ENCODE results near the gene HSPG2. TPM values are rescaled to one million over a fixed set of nuclear protein-coding genes. Genes with fewer than 3 reads are reported as not detected.
A peak's percentile ranks its signal among the peaks of the same experiment; 100 is the strongest.

The HSPG2 gene
- total RNA-seq, 5 donors from 2014 or later (not counting 1 experiment from before 2014, with no cell fraction given), result 4.4 to 9.3 (median 7.9) TPM

GRCh38 chr1:21838359-21839157, 98.6 kb downstream of the HSPG2 start:
- CTCF ChIA-PET, result no interaction called here
- no peaks in the 10 kb centered on the region for H3K36me3 ChIP-seq (ENCODE audit: control insufficient read depth in 2 of 2, extremely low read depth in 1 of 2, insufficient read depth in 1 of 2, low read length in 1 of 2)
- WGBS (ENCODE audit: insufficient coverage), result 85% methylated on average over 23 of the region's 23 CpGs

GRCh38 chr1:21837476-21837875, 99.6 kb downstream of the HSPG2 start:
- H3K4me3 ChIP-seq (ENCODE audit: control insufficient read depth in 1 of 2, extremely low read depth in 1 of 2, low read length in 1 of 2), result no peak overlapping the region
- H3K27ac ChIP-seq (ENCODE audit: low read length), result no peak overlapping the region
- Mint-ChIP-seq H3K4me3 (no peak overlapping the region), H3K4me1 (no peaks in the 10 kb centered on the region), H3K27me3 (no peaks in the 10 kb centered on the region), H3K27ac (no peak overlapping the region), H3K36me3 (peaks cover 19% of the 10 kb centered on the region), H3K9me3 (peaks cover 3 to 19% (median 18%) of the 10 kb centered on the region in 3 donors)
- CTCF ChIA-PET, result interaction anchor here in 1 of 2 donors (0.6 kb wide), 1 partner anchor 1196 kb away, joined by 3 read pairs; no protein-coding TSS in a partner anchor
- WGBS (ENCODE audit: insufficient coverage), result 91% methylated on average over 8 of the region's 10 CpGs
- POLR2A ChIA-PET, result no interaction called here
- no peaks in the 10 kb centered on the region for H3K4me1 ChIP-seq (ENCODE audit: control insufficient read depth in 1 of 2, extremely low read depth in 1 of 2, insufficient read depth in 2 of 2, low read length in 2 of 2)
- no peak for DNase-seq
- no peak for ATAC-seq (replicated peaks in 1 of 4)
- H3K36me3 ChIP-seq (ENCODE audit: control insufficient read depth in 2 of 2, extremely low read depth in 1 of 2, insufficient read depth in 1 of 2, low read length in 1 of 2), result no peaks in the 10 kb centered on the region
- peaks cover 0 to 3% of the 10 kb centered on the region in 2 experiments for H3K27me3 ChIP-seq (replicated peaks in 1 of 2; ENCODE audit: control insufficient read depth in 2 of 2, extremely low read depth in 1 of 2, insufficient read depth in 2 of 2, low read length in 1 of 2)
- no peaks in the 10 kb centered on the region for H3K9me3 ChIP-seq

More at GRCh38 chr1:21838359-21839157, 98.6 kb downstream of the HSPG2 start:
- H3K9me3 Mint-ChIP-seq, result peaks cover 3 to 16% (median 14%) of the 10 kb centered on the region in 3 donors
- POLR2A ChIA-PET, result no interaction called here
- H3K27ac Mint-ChIP-seq, result no peak overlapping the region
- Histone ChIP-seq H3K27ac (ENCODE audit: low read length) (no peak overlapping the region), H3K4me1 (ENCODE audit: control insufficient read depth in 1 of 2, extremely low read depth in 1 of 2, insufficient read depth in 2 of 2, low read length in 2 of 2) (no peaks in the 10 kb centered on the region), H3K9me3 (no peaks in the 10 kb centered on the region), H3K4me3 (ENCODE audit: control insufficient read depth in 1 of 2, extremely low read depth in 1 of 2, low read length in 1 of 2) (no peak overlapping the region), H3K27me3 (replicated peaks in 1 of 2; ENCODE audit: control insufficient read depth in 2 of 2, extremely low read depth in 1 of 2, insufficient read depth in 2 of 2, low read length in 1 of 2) (peaks cover 0 to 5% of the 10 kb centered on the region in 2 experiments)
- no peak for DNase-seq
- H3K36me3 Mint-ChIP-seq, result peaks cover 15% of the 10 kb centered on the region
- no peaks in the 10 kb centered on the region for H3K4me1 Mint-ChIP-seq
- H3K27me3 Mint-ChIP-seq, result no peaks in the 10 kb centered on the region
- no peak for ATAC-seq (replicated peaks in 1 of 4)
- no peak overlapping the region for H3K4me3 Mint-ChIP-seq

GRCh38 chr1:21836729-21837128, 100.4 kb downstream of the HSPG2 start:
- ChIA-PET CTCF (no interaction called here), POLR2A (no interaction called here)
- H3K4me1 Mint-ChIP-seq, result no peaks in the 10 kb centered on the region
- no peaks in the 10 kb centered on the region for H3K4me1 ChIP-seq (ENCODE audit: control insufficient read depth in 1 of 2, extremely low read depth in 1 of 2, insufficient read depth in 2 of 2, low read length in 2 of 2)
- ATAC-seq (replicated peaks in 1 of 4) (no peak), DNase-seq (no peak)
- no peak overlapping the region for H3K4me3 Mint-ChIP-seq
- no peaks in the 10 kb centered on the region for H3K27me3 Mint-ChIP-seq
- no peaks in the 10 kb centered on the region for H3K9me3 ChIP-seq
- H3K36me3 ChIP-seq (ENCODE audit: control insufficient read depth in 2 of 2, extremely low read depth in 1 of 2, insufficient read depth in 1 of 2, low read length in 1 of 2), result no peaks in the 10 kb centered on the region
- no peak overlapping the region for H3K27ac ChIP-seq (ENCODE audit: low read length)
- H3K27ac Mint-ChIP-seq, result no peak overlapping the region
- H3K9me3 Mint-ChIP-seq, result peaks cover 3 to 19% (median 18%) of the 10 kb centered on the region in 3 donors
- 91% methylated on average over 10 of the region's 13 CpGs for WGBS (ENCODE audit: insufficient coverage)
- H3K4me3 ChIP-seq (ENCODE audit: control insufficient read depth in 1 of 2, extremely low read depth in 1 of 2, low read length in 1 of 2), result no peak overlapping the region
- H3K27me3 ChIP-seq (replicated peaks in 1 of 2; ENCODE audit: control insufficient read depth in 2 of 2, extremely low read depth in 1 of 2, insufficient read depth in 2 of 2, low read length in 1 of 2), result peaks cover 0 to 3% of the 10 kb centered on the region in 2 experiments
- peaks cover 19% of the 10 kb centered on the region for H3K36me3 Mint-ChIP-seq

- DNase-seq (no peak), ATAC-seq (replicated peaks in 1 of 4) (no peak)
- H3K9me3 Mint-ChIP-seq, result peaks cover 3 to 19% (median 18%) of the 10 kb centered on the region in 3 donors
- Histone ChIP-seq H3K4me3 (ENCODE audit: control insufficient read depth in 1 of 2, extremely low read depth in 1 of 2, low read length in 1 of 2) (no peak overlapping the region), H3K27ac (ENCODE audit: low read length) (no peak overlapping the region), H3K9me3 (no peaks in the 10 kb centered on the region), H3K4me1 (ENCODE audit: control insufficient read depth in 1 of 2, extremely low read depth in 1 of 2, insufficient read depth in 2 of 2, low read length in 2 of 2) (no peaks in the 10 kb centered on the region), H3K36me3 (ENCODE audit: control insufficient read depth in 2 of 2, extremely low read depth in 1 of 2, insufficient read depth in 1 of 2, low read length in 1 of 2) (no peaks in the 10 kb centered on the region), H3K27me3 (replicated peaks in 1 of 2; ENCODE audit: control insufficient read depth in 2 of 2, extremely low read depth in 1 of 2, insufficient read depth in 2 of 2, low read length in 1 of 2) (no peaks in the 10 kb centered on the region)
- no peaks in the 10 kb centered on the region for H3K4me1 Mint-ChIP-seq
- no peaks in the 10 kb centered on the region for H3K27me3 Mint-ChIP-seq
- ChIA-PET CTCF (no interaction called here), POLR2A (no interaction called here)
- peaks cover 19% of the 10 kb centered on the region for H3K36me3 Mint-ChIP-seq
- H3K27ac Mint-ChIP-seq, result no peak overlapping the region
- H3K4me3 Mint-ChIP-seq, result no peak overlapping the region
- WGBS (ENCODE audit: insufficient coverage), result no CpG with 5 or more reads among the region's 4 CpGs
These were observed 101.1 kb downstream of the HSPG2 start for GRCh38 chr1:21836010-21836409.

GRCh38 chr1:21834666-21835065, 102.4 kb downstream of the HSPG2 start:
- Mint-ChIP-seq H3K36me3 (peaks cover 19% of the 10 kb centered on the region), H3K4me3 (no peak overlapping the region), H3K9me3 (peaks cover 3 to 19% (median 18%) of the 10 kb centered on the region in 3 donors), H3K27me3 (no peaks in the 10 kb centered on the region), H3K27ac (no peak overlapping the region), H3K4me1 (no peaks in the 10 kb centered on the region)
- Histone ChIP-seq H3K4me3 (ENCODE audit: control insufficient read depth in 1 of 2, extremely low read depth in 1 of 2, low read length in 1 of 2) (no peak overlapping the region), H3K4me1 (ENCODE audit: control insufficient read depth in 1 of 2, extremely low read depth in 1 of 2, insufficient read depth in 2 of 2, low read length in 2 of 2) (no peaks in the 10 kb centered on the region), H3K9me3 (no peaks in the 10 kb centered on the region), H3K36me3 (ENCODE audit: control insufficient read depth in 2 of 2, extremely low read depth in 1 of 2, insufficient read depth in 1 of 2, low read length in 1 of 2) (no peaks in the 10 kb centered on the region), H3K27me3 (replicated peaks in 1 of 2; ENCODE audit: control insufficient read depth in 2 of 2, extremely low read depth in 1 of 2, insufficient read depth in 2 of 2, low read length in 1 of 2) (no peaks in the 10 kb centered on the region), H3K27ac (ENCODE audit: low read length) (no peak overlapping the region)
- ChIA-PET CTCF (no interaction called here), POLR2A (no interaction called here)
- 95% methylated on average over 13 of the region's 16 CpGs for WGBS (ENCODE audit: insufficient coverage)
- DNase-seq, result no peak
- ATAC-seq (replicated peaks in 1 of 4), result no peak

GRCh38 chr1:21834094-21834493, 103.0 kb downstream of the HSPG2 start:
- POLR2A ChIA-PET, result no interaction called here
- no peaks in the 10 kb centered on the region for H3K36me3 ChIP-seq (ENCODE audit: control insufficient read depth in 2 of 2, extremely low read depth in 1 of 2, insufficient read depth in 1 of 2, low read length in 1 of 2)

More at GRCh38 chr1:21834094-21834493, 103.0 kb downstream of the HSPG2 start:
- Histone ChIP-seq H3K27ac (ENCODE audit: low read length) (no peak overlapping the region), H3K27me3 (replicated peaks in 1 of 2; ENCODE audit: control insufficient read depth in 2 of 2, extremely low read depth in 1 of 2, insufficient read depth in 2 of 2, low read length in 1 of 2) (no peaks in the 10 kb centered on the region), H3K4me3 (ENCODE audit: control insufficient read depth in 1 of 2, extremely low read depth in 1 of 2, low read length in 1 of 2) (peak overlapping the region in 1 of 2 donors; percentile 12), H3K4me1 (ENCODE audit: control insufficient read depth in 1 of 2, extremely low read depth in 1 of 2, insufficient read depth in 2 of 2, low read length in 2 of 2) (no peaks in the 10 kb centered on the region), H3K9me3 (no peaks in the 10 kb centered on the region)
- Mint-ChIP-seq H3K36me3 (peaks cover 19% of the 10 kb centered on the region), H3K9me3 (peaks cover 3 to 19% (median 18%) of the 10 kb centered on the region in 3 donors), H3K27me3 (no peaks in the 10 kb centered on the region), H3K4me1 (no peaks in the 10 kb centered on the region), H3K27ac (no peak overlapping the region), H3K4me3 (no peak overlapping the region)
- CTCF ChIA-PET, result no interaction called here
- WGBS (ENCODE audit: insufficient coverage), result no CpG with 5 or more reads among the region's 1 CpG
- ATAC-seq (replicated peaks in 1 of 4) (no peak), DNase-seq (no peak)

Measured in T-cell (primary cell).